Lower lobe of right lung (tissue), 2 donors: Measurements from ENCODE around the gene OR5P2. TPM values are rescaled to one million over a fixed set of nuclear protein-coding genes. Genes with fewer than 3 reads are reported as not detected.
"Not testable (repeated sequence)": the region's sequence is repeated elsewhere in the genome, so short reads cannot be mapped to it uniquely, and the experiment has no call there.

Experiments used
- ATAC-seq, 2 donors: fragments of 200-7000 bp; cut with Tn5 transposase; one replicate each; pipeline ENCODE4 v1.9.1; 2020 to 2022; ENCODE audit warnings: mild to moderate bottlenecking in 2 of 2, moderate library complexity in 2 of 2
- DNase-seq: peaks from one replicate; pipeline ENCODE4 v3.0.0-alpha.2; 2020
- H3K27ac ChIP-seq: fragments of 200-600 bp; one replicate; pipeline ENCODE4 v1.8.0; 2022
- H3K27me3 ChIP-seq: fragments of 200-600 bp; one replicate; pipeline ENCODE4 v1.8.0; 2022; ENCODE audit warnings: low read depth
- H3K36me3 ChIP-seq: fragments of 200-600 bp; one replicate; pipeline ENCODE4 v1.8.0; 2022; ENCODE audit warnings: mild to moderate bottlenecking
- H3K4me1 ChIP-seq: fragments of 200-600 bp; one replicate; pipeline ENCODE4 v1.8.0; 2022
- H3K4me3 ChIP-seq: fragments of 200-600 bp; one replicate; pipeline ENCODE4 v1.8.0; 2022; ENCODE audit warnings: mild to moderate bottlenecking
- H3K9me3 ChIP-seq: fragments of 200-600 bp; one replicate; pipeline ENCODE4 v1.8.0; 2022
- CTCF ChIP-seq: fragments of 200-600 bp; IDR thresholded peaks from one replicate; pipeline ENCODE4 v1.8.0; 2022; ENCODE audit warnings: antibody characterized with exemption, mild to moderate bottlenecking
- intact Hi-C: fragments of 100-400 bp; cut with DNase I; formaldehyde crosslinking; loops from one replicate; pipeline ENCODE4 v1.11.0; 2022
- total RNA-seq: library from RNA; stranded (reverse); fragmentation: NEBNext Ultra II Directional; extraction: Animal tissue kit (Norgen Biotek cat#: 25700); gene quantifications from one replicate; pipeline ENCODE4 v1.2.1, GENCODE V29; 2021
- donor health status: DM: no; HTN: yes; CAD: no; lungs with severe emphysema.

OR5P2 gene
- total RNA-seq, 1 donor from 2014 or later: 2.2 TPM

GRCh38 chr11:7833527-7833926 lies 36.8 kb upstream of the OR5P2 start:
- Histone ChIP-seq H3K4me1 (no peaks in the 10 kb centered on the region), H3K27ac (no peak overlapping the region), H3K4me3 (no peak overlapping the region), H3K27me3 (no peaks in the 10 kb centered on the region), H3K9me3 (no peaks in the 10 kb centered on the region), H3K36me3 (no peaks in the 10 kb centered on the region)
- intact Hi-C loops: no loop called here
- ATAC-seq (no peak), DNase-seq (no peak)
- no peak for TF ChIP-seq CTCF

GRCh38 chr11:7830740-7831139 lies 34.0 kb upstream of the OR5P2 start, which contains the start of gene OR5P3:
Gene OR5P3 (minus strand): TSS chr11:7830840.
- Histone ChIP-seq H3K4me1 (no peaks in the 10 kb centered on the region), H3K27ac (no peak within 1 kb of the TSS), H3K27me3 (no peaks in the 10 kb centered on the region), H3K4me3 (no peak within 1 kb of the TSS), H3K9me3 (no peaks in the 10 kb centered on the region), H3K36me3 (no peaks in the 10 kb centered on the region)
- ATAC-seq: no peak
- no peak for DNase-seq
- TF ChIP-seq CTCF: no peak
- intact Hi-C loops: no loop called here

GRCh38 chr11:7826324-7826723 lies 29.6 kb upstream of the OR5P2 start:
- no peaks in the 10 kb centered on the region for H3K27me3 ChIP-seq
- no peak for TF ChIP-seq CTCF
- H3K9me3 ChIP-seq: no peaks in the 10 kb centered on the region
- no peak overlapping the region for H3K27ac ChIP-seq
- ATAC-seq (no peak), DNase-seq (no peak)
- intact Hi-C loops: no loop called here
- no peaks in the 10 kb centered on the region for H3K4me1 ChIP-seq
- no peaks in the 10 kb centered on the region for H3K36me3 ChIP-seq
- H3K4me3 ChIP-seq: no peak overlapping the region

- H3K27me3 ChIP-seq, DNase-seq, H3K27ac ChIP-seq, H3K4me3 ChIP-seq, H3K36me3 ChIP-seq, intact Hi-C loops, ATAC-seq, H3K4me1 ChIP-seq, H3K9me3 ChIP-seq: not testable (repeated sequence)
These were observed 23.7 kb upstream of the OR5P2 start for GRCh38 chr11:7820417-7820816.

GRCh38 chr11:7814897-7815296 lies 18.2 kb upstream of the OR5P2 start:
- intact Hi-C loops, H3K27me3 ChIP-seq: not testable (repeated sequence)

GRCh38 chr11:7810301-7810700 lies 13.6 kb upstream of the OR5P2 start:
- peaks cover 22% of the 10 kb centered on the region for H3K9me3 ChIP-seq

More at GRCh38 chr11:7814897-7815296, 18.2 kb upstream of the OR5P2 start:
- not testable (repeated sequence) for H3K36me3 ChIP-seq, H3K4me1 ChIP-seq, DNase-seq, H3K4me3 ChIP-seq, ATAC-seq, H3K27ac ChIP-seq
- peaks cover 14% of the 10 kb centered on the region for H3K9me3 ChIP-seq

GRCh38 chr11:7793233-7793632 lies 3.5 kb downstream of the OR5P2 start:
- no peaks in the 10 kb centered on the region for H3K9me3 ChIP-seq
- TF ChIP-seq CTCF: no peak
- no peaks in the 10 kb centered on the region for H3K4me1 ChIP-seq
- intact Hi-C loops: no loop called here
- H3K27me3 ChIP-seq: no peaks in the 10 kb centered on the region
- no peak for DNase-seq
- H3K4me3 ChIP-seq: no peak overlapping the region
- H3K27ac ChIP-seq: no peak overlapping the region
- H3K36me3 ChIP-seq: no peaks in the 10 kb centered on the region
- ATAC-seq: no peak

More at GRCh38 chr11:7810301-7810700, 13.6 kb upstream of the OR5P2 start:
- DNase-seq, H3K4me3 ChIP-seq, intact Hi-C loops, ATAC-seq, H3K27ac ChIP-seq, H3K4me1 ChIP-seq, H3K27me3 ChIP-seq, H3K36me3 ChIP-seq: not testable (repeated sequence)
